HepG2 (cell line): Measurements from ENCODE around the gene COL9A2. TPM values are rescaled to one million over a fixed set of nuclear protein-coding genes. Genes with fewer than 3 reads are reported as not detected.

Experiments used
- ADNP ChIP-seq: sonication (generic); formaldehyde crosslinking; IDR thresholded peaks from 2 replicates; pipeline ENCODE4 v1.4.0; 2020; ENCODE audit warnings: missing genetic modification reagents
- DMAP1 ChIP-seq: IDR thresholded peaks from 2 replicates; pipeline ENCODE4 v1.6.1; 2016
- KLF13 ChIP-seq: sonication (generic); formaldehyde crosslinking; IDR thresholded peaks from 2 replicates; pipeline ENCODE4 v1.4.0; 2020; ENCODE audit warnings: mild to moderate bottlenecking, missing genetic modification reagents
- NCOR1 ChIP-seq: fragments of 200-600 bp; sonication (generic); IDR thresholded peaks from 2 replicates; pipeline ENCODE4 v1.7.0; 2017; ENCODE audit warnings: antibody characterized with exemption, low read length, borderline replicate concordance
- PAF1 ChIP-seq: IDR thresholded peaks from 2 replicates; pipeline ENCODE4 v1.6.1; 2016; ENCODE audit warnings: missing genetic modification reagents, missing compliant biosample characterization
- POLR2G ChIP-seq: fragments of 200-400 bp; formaldehyde crosslinking; IDR thresholded peaks from 2 replicates; pipeline ENCODE4 v1.6.1; 2018; ENCODE audit warnings: mild to moderate bottlenecking, low read depth, low read length, moderate library complexity
- RXRB ChIP-seq: IDR thresholded peaks from 2 replicates; pipeline ENCODE4 v1.6.1; 2016; ENCODE audit warnings: borderline replicate concordance, missing genetic modification reagents, missing compliant biosample characterization
- SALL1 ChIP-seq: sonication (generic); formaldehyde crosslinking; IDR thresholded peaks from 2 replicates; pipeline ENCODE4 v1.8.0; 2022; ENCODE audit warnings: mild to moderate bottlenecking, missing genetic modification reagents
- SRY ChIP-seq: sonication (generic); formaldehyde crosslinking; IDR thresholded peaks from 2 replicates; pipeline ENCODE4 v1.8.0; 2022; ENCODE audit warnings: mild to moderate bottlenecking, missing genetic modification reagents
- ZBTB8A ChIP-seq: sonication (generic); formaldehyde crosslinking; IDR thresholded peaks from 2 replicates; pipeline ENCODE4 v1.4.0; 2020; ENCODE audit warnings: mild to moderate bottlenecking, low read depth, missing genetic modification reagents, borderline replicate concordance
- ZFP82 ChIP-seq: sonication (generic); formaldehyde crosslinking; IDR thresholded peaks from 2 replicates; pipeline ENCODE4 v1.5.1; 2020; ENCODE audit warnings: mild to moderate bottlenecking, missing genetic modification reagents, borderline replicate concordance
- ZMYM2 ChIP-seq: sonication (generic); formaldehyde crosslinking; IDR thresholded peaks from 2 replicates; pipeline ENCODE4 v1.8.0; 2022; ENCODE audit warnings: mild to moderate bottlenecking, missing genetic modification reagents
- ZNF230 ChIP-seq: sonication (generic); formaldehyde crosslinking; IDR thresholded peaks from 2 replicates; pipeline ENCODE4 v1.4.0; 2020; ENCODE audit warnings: mild to moderate bottlenecking, missing genetic modification reagents
- ZNF282 ChIP-seq: fragments of 450-650 bp; IDR thresholded peaks from 2 replicates; pipeline ENCODE4 v1.6.1; 2018; ENCODE audit not compliant: partially characterized antibody
- ZNF331 ChIP-seq: sonication (generic); formaldehyde crosslinking; IDR thresholded peaks from 2 replicates; pipeline ENCODE4 v1.4.0; 2020; ENCODE audit warnings: missing genetic modification reagents
- ZNF713 ChIP-seq: sonication (generic); formaldehyde crosslinking; IDR thresholded peaks from 2 replicates; pipeline ENCODE4 v1.4.0; 2020; ENCODE audit warnings: mild to moderate bottlenecking, missing genetic modification reagents
- ZNF75D ChIP-seq: sonication (generic); formaldehyde crosslinking; IDR thresholded peaks from 2 replicates; pipeline ENCODE4 v1.8.1; 2023; ENCODE audit warnings: missing genetic modification reagents, mild to moderate bottlenecking, borderline replicate concordance
- ZNF766 ChIP-seq: sonication (generic); formaldehyde crosslinking; IDR thresholded peaks from 2 replicates; pipeline ENCODE4 v1.5.0; 2020; ENCODE audit warnings: missing genetic modification reagents, borderline replicate concordance
- ZNF782 ChIP-seq: sonication (generic); formaldehyde crosslinking; IDR thresholded peaks from 2 replicates; pipeline ENCODE4 v1.4.0; 2020; ENCODE audit warnings: missing genetic modification reagents, mild to moderate bottlenecking, borderline replicate concordance
- ZNF841 ChIP-seq: sonication (generic); formaldehyde crosslinking; IDR thresholded peaks from 2 replicates; pipeline ENCODE4 v1.8.1; 2023; ENCODE audit warnings: missing genetic modification reagents, borderline replicate concordance
- polyA plus RNA-seq, 8 experiments: library from polyadenylated mRNA; depleted of rRNA in 3 of 8; stranded (reverse) in 7 of 8; unstranded in 1 of 8; fragments of >200 nt; fragmentation: Illumina TruSeq in 4 of 8; extraction: Trizol in 4 of 8; gene quantifications; 2 replicates each; pipeline versions ENCODE4 v1.2.1 to v1.2.3, GENCODE V29; 2011 to 2016; ENCODE audit warnings: low read depth in 4 of 8, missing spikeins in 1 of 8, mixed read lengths in 1 of 8; ENCODE audit not compliant: insufficient read depth in 1 of 8
- total RNA-seq, 5 experiments: library from RNA; depleted of rRNA; stranded (reverse); fragments of >200 nt; fragmentation: Illumina TruSeq; extraction: Trizol; gene quantifications; 2 replicates each; pipeline ENCODE4 v1.2.3, GENCODE V29; 2016; ENCODE audit warnings: low read depth in 1 of 5
- TF ChIP-seq, protein P1 (sequence below), 2 experiments: sonication (generic) in 1 of 2; formaldehyde crosslinking in 1 of 2; IDR thresholded peaks; 2 replicates each; pipeline versions ENCODE4 v1.4.0 to v1.6.1; 2018 to 2020; ENCODE audit warnings: missing genetic modification reagents in 2 of 2, borderline replicate concordance in 1 of 2, low read depth in 1 of 2, mild to moderate bottlenecking in 1 of 2, missing biosample characterization in 1 of 2
- TF ChIP-seq, protein P2 (sequence below): IDR thresholded peaks from 2 replicates; pipeline ENCODE4 v1.6.1; 2018; ENCODE audit warnings: missing genetic modification reagents, mild to moderate bottlenecking, missing compliant biosample characterization
- TF ChIP-seq, protein P3 (sequence below): sonication (generic); formaldehyde crosslinking; IDR thresholded peaks from 2 replicates; pipeline ENCODE4 v1.4.0; 2020; ENCODE audit warnings: missing genetic modification reagents, low read depth, mild to moderate bottlenecking, borderline replicate concordance
- TF ChIP-seq, protein P4 (sequence below): IDR thresholded peaks from 2 replicates; pipeline ENCODE4 v1.4.0; 2020; ENCODE audit warnings: mild to moderate bottlenecking, missing genetic modification reagents

COL9A2 gene
- total and polyA plus RNA-seq, 2 of the 13 experiments (the other 11 are each of a cell fraction or from before 2014, with no cell fraction given): 20.2 to 26.9 TPM

DNA sequence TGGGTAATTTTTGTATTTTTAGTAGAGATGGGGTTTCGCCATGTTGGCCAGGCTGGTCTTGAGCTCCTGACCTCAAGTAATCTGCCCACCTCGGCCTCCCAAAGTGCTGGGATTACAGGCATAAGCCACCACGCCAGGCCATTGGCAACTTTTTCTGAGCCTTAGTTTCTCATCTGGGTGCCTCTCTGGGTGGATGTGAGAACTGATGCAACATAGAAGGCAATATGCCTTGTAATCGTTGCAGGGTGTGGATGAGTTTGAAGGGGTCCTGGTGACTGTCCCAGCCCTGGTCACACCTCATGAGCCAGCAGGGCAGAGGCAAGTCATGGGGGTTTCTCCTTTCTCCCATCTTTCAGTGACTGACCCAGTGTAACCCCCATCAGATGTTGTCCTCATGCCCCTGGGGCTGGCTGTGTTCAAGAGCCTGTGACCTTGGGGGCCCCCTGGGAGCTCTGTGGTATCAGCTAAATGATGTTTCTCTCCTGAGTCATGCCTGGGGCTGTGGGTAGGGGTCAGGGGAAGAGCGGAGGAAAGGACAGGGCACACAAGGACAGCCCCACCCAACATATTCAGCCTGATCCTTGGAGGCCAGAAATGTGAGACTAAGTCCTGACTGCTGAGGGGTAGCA is 3.6 kb downstream of the COL9A2 start (continued):
- TF ChIP-seq, protein P1, sequence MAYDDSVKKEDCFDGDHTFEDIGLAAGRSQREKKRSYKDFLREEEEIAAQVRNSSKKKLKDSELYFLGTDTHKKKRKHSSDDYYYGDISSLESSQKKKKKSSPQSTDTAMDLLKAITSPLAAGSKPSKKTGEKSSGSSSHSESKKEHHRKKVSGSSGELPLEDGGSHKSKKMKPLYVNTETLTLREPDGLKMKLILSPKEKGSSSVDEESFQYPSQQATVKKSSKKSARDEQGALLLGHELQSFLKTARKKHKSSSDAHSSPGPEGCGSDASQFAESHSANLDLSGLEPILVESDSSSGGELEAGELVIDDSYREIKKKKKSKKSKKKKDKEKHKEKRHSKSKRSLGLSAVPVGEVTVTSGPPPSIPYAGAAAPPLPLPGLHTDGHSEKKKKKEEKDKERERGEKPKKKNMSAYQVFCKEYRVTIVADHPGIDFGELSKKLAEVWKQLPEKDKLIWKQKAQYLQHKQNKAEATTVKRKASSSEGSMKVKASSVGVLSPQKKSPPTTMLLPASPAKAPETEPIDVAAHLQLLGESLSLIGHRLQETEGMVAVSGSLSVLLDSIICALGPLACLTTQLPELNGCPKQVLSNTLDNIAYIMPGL (CRISPR knock-in tag; IDR thresholded peaks at IDR 0.05; ENCODE audit: borderline replicate concordance in 1 of 2, low read depth in 1 of 2): no peak
- TF ChIP-seq ZNF841 (CRISPR knock-in tag): no peak
- TF ChIP-seq ZNF331 (CRISPR knock-in tag): no peak
- peak; percentile 95 for TF ChIP-seq RXRB (CRISPR knock-in tag)
- no peak for TF ChIP-seq ZNF766
- TF ChIP-seq POLR2G: no peak
- no peak for TF ChIP-seq ZMYM2 (CRISPR knock-in tag)
- no peak for TF ChIP-seq ZBTB8A (CRISPR knock-in tag)
- no peak for TF ChIP-seq ZNF75D (CRISPR knock-in tag)
- no peak for TF ChIP-seq DMAP1 (CRISPR knock-in tag)
- TF ChIP-seq NCOR1: no peak
- TF ChIP-seq PAF1 (CRISPR knock-in tag): no peak
- TF ChIP-seq SRY (CRISPR knock-in tag): no peak
- TF ChIP-seq SALL1: no peak
- no peak for TF ChIP-seq ZNF282
- TF ChIP-seq, protein P2, sequence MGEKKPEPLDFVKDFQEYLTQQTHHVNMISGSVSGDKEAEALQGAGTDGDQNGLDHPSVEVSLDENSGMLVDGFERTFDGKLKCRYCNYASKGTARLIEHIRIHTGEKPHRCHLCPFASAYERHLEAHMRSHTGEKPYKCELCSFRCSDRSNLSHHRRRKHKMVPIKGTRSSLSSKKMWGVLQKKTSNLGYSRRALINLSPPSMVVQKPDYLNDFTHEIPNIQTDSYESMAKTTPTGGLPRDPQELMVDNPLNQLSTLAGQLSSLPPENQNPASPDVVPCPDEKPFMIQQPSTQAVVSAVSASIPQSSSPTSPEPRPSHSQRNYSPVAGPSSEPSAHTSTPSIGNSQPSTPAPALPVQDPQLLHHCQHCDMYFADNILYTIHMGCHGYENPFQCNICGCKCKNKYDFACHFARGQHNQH (CRISPR knock-in tag): no peak
- TF ChIP-seq ZNF782: no peak
- no peak for TF ChIP-seq KLF13 (CRISPR knock-in tag)
- TF ChIP-seq, protein P3, sequence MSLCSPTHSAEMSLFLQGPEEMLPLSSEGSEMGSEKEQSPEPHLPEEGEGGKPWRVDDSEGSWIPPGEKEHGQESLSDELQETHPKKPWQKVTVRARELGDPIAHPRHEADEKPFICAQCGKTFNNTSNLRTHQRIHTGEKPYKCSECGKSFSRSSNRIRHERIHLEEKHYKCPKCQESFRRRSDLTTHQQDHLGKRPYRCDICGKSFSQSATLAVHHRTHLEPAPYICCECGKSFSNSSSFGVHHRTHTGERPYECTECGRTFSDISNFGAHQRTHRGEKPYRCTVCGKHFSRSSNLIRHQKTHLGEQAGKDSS (CRISPR knock-in tag): no peak
- no peak for TF ChIP-seq ADNP (CRISPR knock-in tag)
- TF ChIP-seq ZNF230 (CRISPR knock-in tag): no peak
- TF ChIP-seq ZNF713 (CRISPR knock-in tag): no peak
- TF ChIP-seq, protein P4, sequence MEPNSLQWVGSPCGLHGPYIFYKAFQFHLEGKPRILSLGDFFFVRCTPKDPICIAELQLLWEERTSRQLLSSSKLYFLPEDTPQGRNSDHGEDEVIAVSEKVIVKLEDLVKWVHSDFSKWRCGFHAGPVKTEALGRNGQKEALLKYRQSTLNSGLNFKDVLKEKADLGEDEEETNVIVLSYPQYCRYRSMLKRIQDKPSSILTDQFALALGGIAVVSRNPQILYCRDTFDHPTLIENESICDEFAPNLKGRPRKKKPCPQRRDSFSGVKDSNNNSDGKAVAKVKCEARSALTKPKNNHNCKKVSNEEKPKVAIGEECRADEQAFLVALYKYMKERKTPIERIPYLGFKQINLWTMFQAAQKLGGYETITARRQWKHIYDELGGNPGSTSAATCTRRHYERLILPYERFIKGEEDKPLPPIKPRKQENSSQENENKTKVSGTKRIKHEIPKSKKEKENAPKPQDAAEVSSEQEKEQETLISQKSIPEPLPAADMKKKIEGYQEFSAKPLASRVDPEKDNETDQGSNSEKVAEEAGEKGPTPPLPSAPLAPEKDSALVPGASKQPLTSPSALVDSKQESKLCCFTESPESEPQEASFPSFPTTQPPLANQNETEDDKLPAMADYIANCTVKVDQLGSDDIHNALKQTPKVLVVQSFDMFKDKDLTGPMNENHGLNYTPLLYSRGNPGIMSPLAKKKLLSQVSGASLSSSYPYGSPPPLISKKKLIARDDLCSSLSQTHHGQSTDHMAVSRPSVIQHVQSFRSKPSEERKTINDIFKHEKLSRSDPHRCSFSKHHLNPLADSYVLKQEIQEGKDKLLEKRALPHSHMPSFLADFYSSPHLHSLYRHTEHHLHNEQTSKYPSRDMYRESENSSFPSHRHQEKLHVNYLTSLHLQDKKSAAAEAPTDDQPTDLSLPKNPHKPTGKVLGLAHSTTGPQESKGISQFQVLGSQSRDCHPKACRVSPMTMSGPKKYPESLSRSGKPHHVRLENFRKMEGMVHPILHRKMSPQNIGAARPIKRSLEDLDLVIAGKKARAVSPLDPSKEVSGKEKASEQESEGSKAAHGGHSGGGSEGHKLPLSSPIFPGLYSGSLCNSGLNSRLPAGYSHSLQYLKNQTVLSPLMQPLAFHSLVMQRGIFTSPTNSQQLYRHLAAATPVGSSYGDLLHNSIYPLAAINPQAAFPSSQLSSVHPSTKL (CRISPR knock-in tag): peak; percentile 64
- TF ChIP-seq ZFP82 (CRISPR knock-in tag): no peak
